Measurements from ENCODE around the gene CEP63. TPM values are rescaled to one million over a fixed set of nuclear protein-coding genes. Genes with fewer than 3 reads are reported as not detected.

CEP63 gene
- total RNA-seq = 7.9 and 10.6 TPM in 2 replicates

DNA sequence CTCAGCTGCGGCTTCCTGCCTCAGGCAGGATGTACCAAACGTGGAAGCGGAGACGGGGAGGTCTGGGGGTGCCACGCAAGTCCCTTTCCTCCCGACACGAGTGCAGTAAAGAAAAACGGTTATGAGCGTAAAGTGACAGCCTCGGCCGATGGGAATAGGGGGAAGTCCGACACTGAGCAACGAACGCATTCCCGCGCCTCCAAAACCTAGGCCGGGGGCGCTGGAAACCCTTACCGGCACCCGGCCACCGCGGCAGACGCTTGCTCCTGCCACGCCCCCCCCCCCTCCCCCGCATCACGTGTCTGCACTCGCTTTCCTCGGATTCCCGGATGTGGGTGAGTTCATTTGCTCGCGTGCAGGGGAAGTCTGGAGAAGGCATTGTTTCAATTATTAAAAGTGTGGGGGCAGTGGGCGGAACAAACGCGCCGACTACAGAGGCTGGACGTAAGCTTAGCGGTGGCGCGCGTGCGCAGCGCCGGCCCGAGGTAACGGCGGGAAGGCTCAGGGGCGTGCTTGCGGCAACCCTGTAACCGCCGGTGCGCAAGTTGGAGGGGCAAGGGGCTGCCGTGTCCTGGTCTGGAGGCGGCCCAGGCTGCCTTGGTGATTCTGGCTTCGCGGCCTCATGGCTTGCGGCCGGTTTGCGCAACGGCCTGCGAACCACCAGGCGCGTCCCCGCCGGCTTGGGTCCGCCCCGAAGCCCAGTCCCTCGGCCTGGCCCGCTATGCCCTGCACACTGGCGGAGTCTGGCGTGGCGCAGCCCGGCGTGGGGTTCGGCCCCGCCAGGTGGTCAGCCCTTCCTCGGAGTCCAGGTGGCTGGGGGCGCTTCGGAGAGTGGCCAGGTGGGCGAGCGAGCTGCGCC, at the start of gene CEP63, which contains the start of gene ANAPC13:
TSS of gene CEP63 (plus strand) at position 340 of the 859 bp plus-strand sequence. CDS start 9,264 bp downstream, outside the sequence.
TSS of gene ANAPC13 (minus strand) at position 268 of the 859 bp plus-strand sequence. CDS start 3,081 bp downstream, outside the sequence.

Other genes with a start within 250 kb of the CEP63 start
- gene RYK, start 235.2 kb upstream of the CEP63 start, total RNA-seq = 71.1 and 74.6 TPM in 2 replicates
- 112 and 300 TPM in 2 replicates for gene AMOTL2, start 111.6 kb upstream of the CEP63 start, total RNA-seq
- gene ANAPC13, start 72 bp upstream of the CEP63 start, total RNA-seq = 62.9 and 67.5 TPM in 2 replicates
- gene KY, start 165.0 kb downstream of the CEP63 start, total RNA-seq = not detected in 2 replicates